Loucy (cell line): ENCODE data around the gene UBE2Z.

Experiments used
- H2AFZ ChIP-seq: fragments of 200-600 bp; sonication (generic); 2 replicates; pipeline ENCODE4 v1.6.0; 2016; ENCODE audit warnings: antibody characterized with exemption, mild to moderate bottlenecking, low read length, moderate library complexity
- H3F3A ChIP-seq: fragments of 200-600 bp; 2 replicates; pipeline ENCODE4 v1.6.0; 2016; ENCODE audit warnings: antibody characterized with exemption, low read depth, mild to moderate bottlenecking
- H3K27me3 ChIP-seq: fragments of 200-600 bp; sonication (generic); 2 replicates; pipeline ENCODE4 v1.6.1; 2014; ENCODE audit warnings: low read length, mild to moderate bottlenecking; ENCODE audit not compliant: insufficient read depth, poor library complexity, severe bottlenecking
- H3K36me3 ChIP-seq: fragments of 200-600 bp; sonication (generic); 2 replicates; pipeline ENCODE4 v1.6.1; 2016; ENCODE audit warnings: low read length; ENCODE audit not compliant: insufficient read depth
- H3K4me1 ChIP-seq: fragments of 200-600 bp; sonication (generic); 2 replicates; pipeline ENCODE4 v1.5.1; 2014; ENCODE audit warnings: low read length, mild to moderate bottlenecking; ENCODE audit not compliant: insufficient read depth, poor library complexity, severe bottlenecking
- H3K4me2 ChIP-seq: fragments of 200-600 bp; sonication (generic); 2 replicates; pipeline ENCODE4 v1.6.0; 2014; ENCODE audit warnings: antibody characterized with exemption, low read length, low read depth, mild to moderate bottlenecking; ENCODE audit not compliant: poor library complexity, severe bottlenecking
- H3K4me3 ChIP-seq: fragments of 200-600 bp; sonication (generic); 2 replicates; pipeline ENCODE4 v1.5.1; 2014; ENCODE audit warnings: low read length, mild to moderate bottlenecking, mixed read lengths; ENCODE audit not compliant: poor library complexity, severe bottlenecking
- H3K79me2 ChIP-seq: fragments of 200-600 bp; sonication (generic); 2 replicates; pipeline ENCODE4 v1.6.1; 2014; ENCODE audit warnings: low read length; ENCODE audit not compliant: insufficient read depth
- H3K9ac ChIP-seq: fragments of 200-600 bp; sonication (generic); 2 replicates; pipeline ENCODE4 v1.6.0; 2014; ENCODE audit warnings: mild to moderate bottlenecking, low read depth, low read length, moderate library complexity; ENCODE audit not compliant: poor library complexity, severe bottlenecking
- H3K9me2 ChIP-seq: fragments of 200-600 bp; sonication (generic); replicated peaks from 2 replicates; pipeline ENCODE4 v1.6.1; 2016; ENCODE audit warnings: low read depth, low read length, mixed read lengths
- H3K9me3 ChIP-seq: fragments of 200-600 bp; sonication (generic); 2 replicates; pipeline ENCODE4 v1.6.1; 2014; ENCODE audit warnings: mild to moderate bottlenecking, antibody characterized with exemption, low read length, low read depth; ENCODE audit not compliant: insufficient read depth
- H4K20me1 ChIP-seq: fragments of 200-600 bp; sonication (generic); 2 replicates; pipeline ENCODE4 v1.6.0; 2014; ENCODE audit warnings: antibody characterized with exemption, low read length, mild to moderate bottlenecking; ENCODE audit not compliant: insufficient read depth, poor library complexity, severe bottlenecking
- EZH2phosphoT487 ChIP-seq: fragments of 200-600 bp; IDR thresholded peaks from 2 replicates; pipeline ENCODE4 v1.6.1; 2018; ENCODE audit warnings: antibody characterized with exemption, mild to moderate bottlenecking, moderate library complexity, borderline replicate concordance
- TF ChIP-seq, protein P1 (sequence below): fragments of 200-600 bp; sonication (generic); conservative IDR thresholded peaks from 2 replicates; pipeline ENCODE4 v1.5.1; 2014; ENCODE audit warnings: mild to moderate bottlenecking, antibody characterized with exemption, low read length

UBE2Z gene

DNA sequence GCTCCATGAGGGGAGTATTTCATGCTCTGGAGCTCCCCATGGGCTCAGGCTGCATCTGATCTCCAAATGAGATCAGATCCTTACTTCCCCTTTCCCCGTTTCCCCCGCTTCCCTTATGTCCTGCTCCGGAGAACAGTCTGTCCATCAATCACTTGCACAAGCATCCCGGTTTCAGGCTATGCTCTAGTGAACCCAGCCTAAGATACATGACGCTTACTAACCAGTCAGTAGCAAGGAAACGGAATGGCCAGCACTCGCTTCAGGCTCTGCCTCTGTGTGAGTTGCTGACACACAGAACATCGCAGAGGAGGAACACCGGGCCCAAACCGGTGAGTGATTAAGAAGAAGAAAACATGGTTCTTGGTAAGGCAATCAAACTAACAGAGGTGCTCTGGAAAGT lies 25.0 kb upstream of the UBE2Z start:
- no peak overlapping the region for H3K9ac ChIP-seq
- no peaks in the 10 kb centered on the region for H3K27me3 ChIP-seq
- TF ChIP-seq EZH2phosphoT487: no peak
- TF ChIP-seq, protein P1, sequence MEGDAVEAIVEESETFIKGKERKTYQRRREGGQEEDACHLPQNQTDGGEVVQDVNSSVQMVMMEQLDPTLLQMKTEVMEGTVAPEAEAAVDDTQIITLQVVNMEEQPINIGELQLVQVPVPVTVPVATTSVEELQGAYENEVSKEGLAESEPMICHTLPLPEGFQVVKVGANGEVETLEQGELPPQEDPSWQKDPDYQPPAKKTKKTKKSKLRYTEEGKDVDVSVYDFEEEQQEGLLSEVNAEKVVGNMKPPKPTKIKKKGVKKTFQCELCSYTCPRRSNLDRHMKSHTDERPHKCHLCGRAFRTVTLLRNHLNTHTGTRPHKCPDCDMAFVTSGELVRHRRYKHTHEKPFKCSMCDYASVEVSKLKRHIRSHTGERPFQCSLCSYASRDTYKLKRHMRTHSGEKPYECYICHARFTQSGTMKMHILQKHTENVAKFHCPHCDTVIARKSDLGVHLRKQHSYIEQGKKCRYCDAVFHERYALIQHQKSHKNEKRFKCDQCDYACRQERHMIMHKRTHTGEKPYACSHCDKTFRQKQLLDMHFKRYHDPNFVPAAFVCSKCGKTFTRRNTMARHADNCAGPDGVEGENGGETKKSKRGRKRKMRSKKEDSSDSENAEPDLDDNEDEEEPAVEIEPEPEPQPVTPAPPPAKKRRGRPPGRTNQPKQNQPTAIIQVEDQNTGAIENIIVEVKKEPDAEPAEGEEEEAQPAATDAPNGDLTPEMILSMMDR: no peak
- H3K4me3 ChIP-seq: no peak overlapping the region
- no peak overlapping the region for H3K4me2 ChIP-seq
- no peaks in the 10 kb centered on the region for H3K79me2 ChIP-seq
- H3K9me3 ChIP-seq: no peaks in the 10 kb centered on the region
- no peaks in the 10 kb centered on the region for H3F3A ChIP-seq
- no peaks in the 10 kb centered on the region for H3K4me1 ChIP-seq
- no peaks in the 10 kb centered on the region for H3K36me3 ChIP-seq
- no peaks in the 10 kb centered on the region for H4K20me1 ChIP-seq
- no peaks in the 10 kb centered on the region for H3K9me2 ChIP-seq
- no peak overlapping the region for H2AFZ ChIP-seq

DNA sequence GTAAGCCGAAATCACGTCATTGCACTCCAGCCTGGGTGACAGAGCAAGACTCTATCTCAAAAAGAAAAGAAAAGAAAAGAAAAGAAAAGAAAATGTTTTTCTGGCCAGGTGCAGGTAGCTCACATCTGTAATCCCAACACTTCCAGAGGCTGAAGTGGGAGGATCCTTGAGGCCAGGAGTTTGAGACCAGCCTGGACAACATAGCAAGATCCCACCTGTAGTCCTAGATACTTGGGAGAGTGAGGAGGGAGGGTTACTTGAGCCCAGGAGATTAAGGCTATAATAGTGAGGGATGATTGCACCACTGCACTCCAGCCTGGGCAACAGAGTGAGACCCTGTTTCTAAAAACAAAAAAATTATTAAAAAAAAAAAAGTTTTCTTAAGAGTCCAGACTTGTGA lies 18.1 kb upstream of the UBE2Z start:
- peaks cover 32% of the 10 kb centered on the region for H3K79me2 ChIP-seq
- no peak overlapping the region for H3K9ac ChIP-seq
- no peaks in the 10 kb centered on the region for H3K36me3 ChIP-seq
- H2AFZ ChIP-seq: no peak overlapping the region
- H3K27me3 ChIP-seq: no peaks in the 10 kb centered on the region
- no peaks in the 10 kb centered on the region for H3K9me3 ChIP-seq
- H3F3A ChIP-seq: no peaks in the 10 kb centered on the region
- TF ChIP-seq, protein P1: no peak
- no peak for TF ChIP-seq EZH2phosphoT487
- no peak overlapping the region for H3K4me2 ChIP-seq
- H3K4me1 ChIP-seq: peaks cover 19% of the 10 kb centered on the region
- no peaks in the 10 kb centered on the region for H3K9me2 ChIP-seq
- H4K20me1 ChIP-seq: no peaks in the 10 kb centered on the region
- H3K4me3 ChIP-seq: no peak overlapping the region

DNA sequence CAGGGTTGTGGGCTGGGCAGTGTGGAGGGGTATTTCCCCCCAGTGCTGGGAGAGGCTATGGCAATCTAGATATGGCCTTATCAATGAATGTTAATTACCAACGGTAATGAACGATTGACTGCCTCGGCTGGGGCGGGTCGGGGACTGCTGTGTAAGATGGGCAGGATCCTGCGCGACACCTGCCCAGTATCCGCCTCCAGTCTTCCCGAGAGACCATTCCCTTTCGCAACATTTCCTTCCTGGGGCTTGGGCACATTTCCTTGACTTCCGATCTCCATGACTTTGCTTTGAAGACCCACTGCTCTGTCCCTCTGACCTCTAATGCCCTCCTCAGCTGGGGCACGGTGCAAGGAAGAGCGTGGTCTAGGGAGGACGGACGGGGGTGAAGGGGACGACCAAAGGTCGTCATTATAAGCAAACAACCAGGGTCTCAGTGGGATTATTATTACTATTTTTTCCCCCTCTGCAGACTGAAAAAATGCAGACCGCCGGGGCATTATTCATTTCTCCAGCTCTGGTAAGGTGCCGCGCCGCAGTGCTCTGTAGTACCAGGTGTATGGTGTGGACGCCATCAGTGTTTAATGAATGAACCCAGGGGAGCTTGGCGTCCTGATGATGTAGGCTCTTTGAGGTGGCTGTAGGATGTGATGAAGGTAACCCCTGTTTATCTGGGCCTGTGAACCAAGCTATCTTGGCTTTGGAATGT lies 15.1 kb upstream of the UBE2Z start:
- Histone ChIP-seq H3K4me3 (peak overlapping the region; percentile 92), H3K4me2 (peak overlapping the region; percentile 92), H3K9ac (peak overlapping the region; percentile 85), H2AFZ (peak overlapping the region; percentile 59; the same call in 1 of the 2 replicates), H3K9me3 (no peaks in the 10 kb centered on the region), H3F3A (no peaks in the 10 kb centered on the region), H3K79me2 (peaks cover 32% of the 10 kb centered on the region), H3K27me3 (no peaks in the 10 kb centered on the region), H3K36me3 (no peaks in the 10 kb centered on the region), H4K20me1 (no peaks in the 10 kb centered on the region), H3K9me2 (no peaks in the 10 kb centered on the region), H3K4me1 (peaks cover 19% of the 10 kb centered on the region)
- TF ChIP-seq, protein P1: no peak
- no peak for TF ChIP-seq EZH2phosphoT487
